HCT116 (cell line): Measurements from ENCODE around the gene CPEB1.
"Not testable (repeated sequence)": the region's sequence is repeated elsewhere in the genome, so short reads cannot be mapped to it uniquely, and the experiment has no call there.

Source experiments
- CTCF ChIP-seq, 3 experiments: fragments of 200-600 bp in 1 of 3; sonication (generic) in 1 of 3; IDR thresholded peaks in 2 of 3; conservative IDR thresholded peaks in 1 of 3; 2 replicates each; pipeline ENCODE4 v1.5.1; 2012 to 2017; ENCODE audit warnings: low read depth in 2 of 3, low read length in 2 of 3, antibody characterized with exemption in 1 of 3, borderline replicate concordance in 1 of 3, control low read depth in 1 of 3, mild to moderate bottlenecking in 1 of 3, mixed read lengths in 1 of 3, mixed run types in 1 of 3, moderate library complexity in 1 of 3; ENCODE audit not compliant: insufficient read depth in 1 of 3
- EZH2phosphoT487 ChIP-seq: fragments of 200-600 bp; IDR thresholded peaks from 2 replicates; pipeline ENCODE4 v1.6.1; 2018; ENCODE audit warnings: antibody characterized with exemption, borderline replicate concordance
- MAX ChIP-seq: IDR thresholded peaks from 2 replicates; pipeline ENCODE4 v1.6.1; 2012
- POLR2AphosphoS5 ChIP-seq: IDR thresholded peaks from 2 replicates; pipeline ENCODE4 v1.6.1; 2011; ENCODE audit warnings: mild to moderate bottlenecking, low read depth, low read length, moderate library complexity
- SRF ChIP-seq: IDR thresholded peaks from 2 replicates; pipeline ENCODE4 v1.6.1; 2012; ENCODE audit warnings: low read depth

- TF ChIP-seq CTCF (IDR thresholded peaks at IDR 0.05 in 2 of 3, conservative IDR thresholded peaks at IDR 0.05 in 1 of 3; ENCODE audit: borderline replicate concordance in 1 of 3, insufficient read depth in 1 of 3, low read depth in 2 of 3, low read length in 2 of 3); EZH2phosphoT487; SRF; POLR2AphosphoS5; MAX: not testable (repeated sequence)
Measured at GRCh38 chr15:82507087-82507486, 140.1 kb downstream of the CPEB1 start.
